HG03039 (cell line): ENCODE data around the gene CTAGE1.
"Not testable (repeated sequence)": the region's sequence is repeated elsewhere in the genome, so short reads cannot be mapped to it uniquely, and the experiment has no call there.

Experiments
- ATAC-seq: cut with Tn5 transposase; IDR thresholded peaks from one replicate; pipeline ENCODE4 v1.9.1; 2021; ENCODE audit warnings: mild to moderate bottlenecking, moderate library complexity; ENCODE audit not compliant: unreplicated experiment

CTAGE1 gene

GRCh38 chr18:22417496-22418188, at the start of gene CTAGE1:
CTAGE1 (minus strand) TSS chr18:22417915; CDS start chr18:22417811, 104 bp downstream.
- no peak for ATAC-seq

- ATAC-seq: no peak
Observed at GRCh38 chr18:22466608-22467395, 49.1 kb upstream of the CTAGE1 start.

GRCh38 chr18:22465859-22466457, 48.2 kb upstream of the CTAGE1 start:
- no peak for ATAC-seq

GRCh38 chr18:22463076-22463475, 45.4 kb upstream of the CTAGE1 start:
- no peak for ATAC-seq

GRCh38 chr18:22459491-22459890, 41.8 kb upstream of the CTAGE1 start:
- ATAC-seq: no peak

GRCh38 chr18:22457524-22457923, 39.8 kb upstream of the CTAGE1 start:
- no peak for ATAC-seq

GRCh38 chr18:22456547-22456946, 38.8 kb upstream of the CTAGE1 start:
- ATAC-seq: no peak

GRCh38 chr18:22456116-22456480, 38.4 kb upstream of the CTAGE1 start:
- no peak for ATAC-seq

GRCh38 chr18:22455425-22456115, 37.9 kb upstream of the CTAGE1 start:
- ATAC-seq: no peak

- ATAC-seq: no peak
Observed at GRCh38 chr18:22453315-22453714, 35.6 kb upstream of the CTAGE1 start.

GRCh38 chr18:22452226-22452668, 34.5 kb upstream of the CTAGE1 start:
- ATAC-seq: no peak

GRCh38 chr18:22451796-22452195, 34.1 kb upstream of the CTAGE1 start:
- no peak for ATAC-seq

GRCh38 chr18:22450766-22451165, 33.1 kb upstream of the CTAGE1 start:
- not testable (repeated sequence) for ATAC-seq

GRCh38 chr18:22450318-22450717, 32.6 kb upstream of the CTAGE1 start:
- not testable (repeated sequence) for ATAC-seq

- ATAC-seq: not testable (repeated sequence)
Observed at GRCh38 chr18:22449753-22450152, 32.0 kb upstream of the CTAGE1 start.

GRCh38 chr18:22448238-22448637, 30.5 kb upstream of the CTAGE1 start:
- no peak for ATAC-seq

GRCh38 chr18:22447792-22448191, 30.1 kb upstream of the CTAGE1 start:
- ATAC-seq: no peak

GRCh38 chr18:22446911-22447310, 29.2 kb upstream of the CTAGE1 start:
- no peak for ATAC-seq

- no peak for ATAC-seq
Observed at GRCh38 chr18:22446325-22446724, 28.6 kb upstream of the CTAGE1 start.

GRCh38 chr18:22441638-22442037, 23.9 kb upstream of the CTAGE1 start:
- no peak for ATAC-seq

- no peak for ATAC-seq
Observed at GRCh38 chr18:22439447-22439846, 21.7 kb upstream of the CTAGE1 start.
